Dedifferentiated amniotic fluid mesenchymal stem cell (primary cell): ENCODE measurements around the gene CCP110.
"Not testable (repeated sequence)": the region's sequence is repeated elsewhere in the genome, so short reads cannot be mapped to it uniquely, and the experiment has no call there.

Experiments
- DNase-seq: peaks from one replicate; pipeline ENCODE4 v3.0.0-alpha.2; 2016; ENCODE audit errors: extremely low spot score

The CCP110 gene

DNA sequence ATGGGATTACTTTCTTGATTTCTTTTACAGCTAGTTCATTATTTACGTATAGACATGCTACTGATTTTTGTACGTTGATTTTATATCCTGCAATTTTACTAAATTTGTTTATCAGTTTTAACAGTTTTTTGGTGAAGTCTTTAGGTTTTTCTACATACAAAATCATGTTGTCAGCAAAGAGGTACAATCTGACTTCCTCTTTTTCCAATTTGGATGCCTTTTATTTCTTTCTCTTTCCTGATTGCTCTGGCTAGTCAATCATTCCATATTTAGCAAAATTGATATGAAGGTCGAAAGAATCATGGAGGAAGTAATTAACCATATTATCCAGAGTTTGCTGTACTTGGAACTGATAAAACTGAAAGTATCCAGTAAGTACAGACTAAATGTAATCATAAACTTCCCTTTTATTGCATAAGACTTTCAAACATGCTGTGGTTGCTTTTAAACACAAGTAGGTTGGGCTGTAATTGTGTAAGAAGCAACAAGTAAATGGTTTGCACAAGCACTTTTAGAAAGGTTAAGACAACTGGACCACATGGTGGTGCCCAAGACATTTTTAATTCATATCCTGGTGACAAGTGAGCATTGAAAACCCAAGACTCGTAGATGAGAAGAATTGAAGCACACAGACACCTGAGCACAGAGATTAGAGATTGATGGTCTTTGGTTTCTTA, 10.2 kb upstream of the CCP110 start:
- DNase-seq, result no peak

DNA sequence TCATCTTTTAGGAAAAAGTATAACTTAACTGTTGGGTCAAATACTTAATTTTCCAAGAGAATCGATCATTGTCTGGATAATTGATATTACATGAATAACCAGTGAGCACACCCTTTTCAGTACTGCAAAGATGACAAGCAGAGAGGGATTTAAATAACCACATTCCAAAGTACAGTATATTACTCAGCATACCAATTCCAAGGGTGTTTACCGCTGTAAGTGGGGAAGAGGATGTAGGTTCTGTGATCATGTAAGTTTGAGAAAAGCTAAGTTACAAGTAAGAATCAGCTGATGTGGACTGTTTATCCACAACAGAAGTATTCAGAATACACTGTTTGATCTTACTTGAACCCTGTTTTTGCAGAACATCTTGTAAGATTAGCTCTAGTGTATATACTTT, 8.0 kb upstream of the CCP110 start:
- no peak for DNase-seq

DNA sequence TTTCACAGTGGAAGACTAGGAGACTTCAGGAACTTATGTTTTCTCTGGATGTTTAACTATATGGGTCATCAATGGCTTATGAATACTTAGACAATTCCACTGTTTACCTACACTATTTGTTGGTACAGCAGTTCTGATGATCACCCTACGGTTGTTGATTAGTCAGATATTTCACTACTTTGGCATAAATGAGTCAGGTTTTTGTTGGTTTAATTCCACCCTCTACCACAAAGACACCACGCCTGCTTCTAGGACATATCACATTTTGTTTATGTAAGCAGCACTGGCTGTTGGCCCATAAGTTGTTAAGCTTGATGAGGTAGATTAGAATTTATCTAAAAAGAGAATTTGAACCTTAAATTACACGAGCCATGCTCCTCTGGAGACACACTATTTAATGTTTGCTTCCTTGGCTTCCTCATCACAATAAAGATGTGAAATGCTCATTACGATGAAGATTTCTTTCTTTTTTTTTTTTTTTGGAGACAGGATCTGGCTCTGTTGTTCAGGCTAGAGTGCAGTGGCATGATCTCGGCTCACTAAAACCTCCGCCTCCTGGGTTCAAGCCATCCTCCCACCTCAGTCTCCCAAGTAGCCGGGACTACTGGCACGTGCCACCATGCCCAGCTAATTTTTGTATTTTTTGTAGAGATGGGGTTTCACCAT, 6.2 kb upstream of the CCP110 start:
- DNase-seq, result no peak

DNA sequence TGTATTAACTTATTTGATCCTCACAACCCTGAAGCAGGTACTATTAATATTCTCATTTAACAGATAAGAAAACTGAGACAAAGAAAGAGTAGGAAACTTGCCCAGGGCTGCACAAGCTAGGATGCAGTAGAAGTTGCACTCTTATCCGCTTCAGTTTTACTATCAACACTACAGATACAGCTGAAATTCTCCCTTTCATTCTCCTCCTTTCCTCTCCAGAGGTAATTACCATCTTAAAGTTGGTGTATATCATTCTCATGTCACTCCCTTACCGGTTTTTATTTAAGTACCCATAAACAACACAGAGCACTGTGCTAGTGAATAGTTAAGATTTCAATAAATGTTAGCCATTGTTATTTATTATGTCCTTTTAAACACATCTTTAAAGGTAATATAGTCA, 5.4 kb upstream of the CCP110 start:
- DNase-seq, result no peak

DNA sequence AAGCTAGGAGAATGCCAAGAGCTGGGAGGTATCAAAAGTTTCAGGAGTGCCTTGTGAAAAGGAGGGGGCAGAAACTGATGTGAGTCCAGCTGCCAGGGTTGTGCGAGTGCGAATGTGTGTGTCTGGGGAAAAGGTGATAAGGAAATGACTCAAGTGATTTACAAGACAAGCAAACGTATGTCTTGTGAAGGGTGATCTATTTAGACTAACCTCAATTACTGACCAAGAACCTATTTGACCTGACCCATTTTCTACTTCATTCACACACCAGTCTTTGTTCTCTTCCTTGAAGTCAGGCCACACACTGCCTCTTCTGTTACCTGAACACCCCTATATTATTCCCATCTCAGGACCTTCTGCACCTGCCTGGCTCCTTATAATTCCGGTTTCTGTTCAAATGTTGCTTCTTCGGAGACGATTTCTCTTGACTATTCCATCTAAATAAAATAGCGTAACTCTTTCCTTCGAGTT, 2.8 kb upstream of the CCP110 start:
- DNase-seq, result no peak

DNA sequence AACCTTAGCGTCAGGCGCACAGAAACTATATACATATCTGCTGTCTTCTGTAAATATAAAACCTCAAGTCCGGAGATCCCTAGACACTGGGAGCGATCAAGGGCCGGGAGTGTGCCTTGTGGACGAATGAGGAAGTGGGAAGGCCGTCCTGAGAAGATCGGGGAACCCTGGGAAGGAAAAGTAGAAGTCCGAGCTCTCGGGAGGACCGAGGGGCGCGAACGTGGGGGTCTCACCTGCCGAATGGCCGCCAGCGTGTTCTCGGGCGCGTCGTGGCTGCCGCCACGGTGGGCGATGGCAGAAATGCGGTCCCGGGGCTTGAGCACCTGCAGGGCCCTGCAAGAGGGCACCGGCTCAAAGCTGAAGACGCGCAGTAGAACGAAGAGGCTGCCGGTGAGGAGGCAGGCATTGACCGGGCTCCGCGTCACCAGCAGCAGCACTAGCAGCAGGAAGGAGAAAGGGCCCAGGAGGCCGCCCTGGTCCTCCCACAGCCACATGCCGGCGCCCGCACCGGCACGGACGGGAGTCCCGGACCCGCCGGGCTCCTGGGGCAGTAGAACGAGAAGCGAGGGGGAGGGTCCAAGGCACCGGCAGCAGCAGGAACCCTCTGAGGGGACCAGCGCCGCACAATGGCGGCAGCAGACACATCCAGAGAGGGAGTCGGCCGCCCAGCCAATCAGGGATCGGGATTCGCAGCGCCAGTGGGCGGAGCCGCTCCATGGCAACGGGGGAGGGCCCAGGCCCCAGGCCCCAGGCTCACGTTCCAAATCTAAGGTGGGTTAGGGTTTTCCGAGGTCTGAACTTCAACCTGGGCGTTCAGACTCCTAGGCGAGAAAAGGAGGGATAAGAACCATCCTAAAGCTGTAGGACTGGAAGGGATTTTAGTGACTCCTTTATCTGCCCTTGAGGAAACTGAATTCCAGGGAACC, 2.0 kb upstream of the CCP110 start, which contains the start of gene GDE1:
Gene GDE1 (minus strand): TSS at position 628 of the 926 bp plus-strand sequence. CDS start 134 bp downstream, at position 494.
- DNase-seq, result peak; percentile 88

DNA sequence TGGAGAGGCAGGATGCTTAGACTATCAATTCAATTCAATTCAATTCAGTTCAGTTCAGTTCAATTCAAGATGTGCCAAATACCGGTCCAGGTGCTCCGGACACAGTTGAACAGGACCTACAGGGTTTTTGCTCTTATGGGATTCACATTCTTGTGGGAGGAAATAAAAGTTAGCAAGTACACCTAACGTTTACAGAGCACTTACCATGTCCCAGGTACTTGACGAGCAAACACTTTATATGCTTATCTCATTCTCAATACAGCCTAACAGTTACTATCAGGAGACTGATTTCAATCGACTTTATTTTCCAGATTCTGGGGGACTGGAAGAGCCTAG, 1.4 kb upstream of the CCP110 start:
- DNase-seq, result no peak

DNA sequence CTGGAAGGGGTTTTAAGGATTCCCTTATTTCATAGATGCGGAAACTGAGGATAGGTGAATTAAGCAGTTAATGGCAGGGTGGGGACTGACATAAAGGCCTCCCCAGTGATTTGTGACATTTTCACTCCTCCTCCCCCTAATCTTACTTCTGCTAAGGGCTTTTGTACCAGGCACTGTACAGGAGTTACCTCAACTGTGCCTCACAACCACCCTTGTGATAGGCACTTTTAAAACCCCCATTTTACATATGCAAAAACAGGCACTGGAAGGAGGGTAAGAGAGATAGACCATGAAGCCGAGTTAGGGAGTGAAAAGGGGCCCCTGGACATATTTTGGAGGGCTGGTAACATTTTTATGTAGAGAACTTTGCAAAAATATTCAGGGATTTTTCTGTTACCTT, 982 bp upstream of the CCP110 start:
- DNase-seq, result no peak

DNA sequence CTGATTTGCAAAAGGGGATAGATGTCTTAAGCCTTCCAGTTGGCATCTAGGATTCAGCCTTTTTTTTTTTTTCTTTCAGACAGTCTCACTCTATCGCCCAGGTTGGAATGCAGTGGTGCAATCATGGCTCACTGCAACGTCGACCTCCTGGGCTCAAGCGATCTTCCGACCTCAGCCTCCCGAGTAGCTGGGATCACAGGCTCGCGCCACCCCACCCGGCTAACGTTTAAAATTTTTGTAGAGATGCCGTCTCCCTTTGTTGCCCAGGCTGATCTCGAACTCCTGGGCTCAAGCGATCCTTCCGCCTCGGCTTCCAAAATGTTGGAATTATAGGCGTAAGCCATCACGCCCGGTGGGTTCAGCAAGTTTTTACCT, 571 bp upstream of the CCP110 start:
- DNase-seq, result no peak

DNA sequence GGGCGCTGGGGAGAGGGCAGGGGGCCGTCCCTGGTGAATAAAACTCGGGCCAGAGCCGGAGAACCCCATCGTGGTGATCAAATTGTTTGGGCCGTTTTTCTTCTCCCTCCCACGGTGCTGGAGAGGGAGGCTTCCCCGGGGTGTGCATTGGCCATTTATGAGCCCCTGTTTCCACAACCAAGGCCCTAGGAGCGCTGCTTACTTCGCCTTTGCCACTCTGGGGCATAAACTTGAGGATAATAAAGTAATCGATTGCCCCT, 544 bp downstream of the CCP110 start:
- no peak for DNase-seq

DNA sequence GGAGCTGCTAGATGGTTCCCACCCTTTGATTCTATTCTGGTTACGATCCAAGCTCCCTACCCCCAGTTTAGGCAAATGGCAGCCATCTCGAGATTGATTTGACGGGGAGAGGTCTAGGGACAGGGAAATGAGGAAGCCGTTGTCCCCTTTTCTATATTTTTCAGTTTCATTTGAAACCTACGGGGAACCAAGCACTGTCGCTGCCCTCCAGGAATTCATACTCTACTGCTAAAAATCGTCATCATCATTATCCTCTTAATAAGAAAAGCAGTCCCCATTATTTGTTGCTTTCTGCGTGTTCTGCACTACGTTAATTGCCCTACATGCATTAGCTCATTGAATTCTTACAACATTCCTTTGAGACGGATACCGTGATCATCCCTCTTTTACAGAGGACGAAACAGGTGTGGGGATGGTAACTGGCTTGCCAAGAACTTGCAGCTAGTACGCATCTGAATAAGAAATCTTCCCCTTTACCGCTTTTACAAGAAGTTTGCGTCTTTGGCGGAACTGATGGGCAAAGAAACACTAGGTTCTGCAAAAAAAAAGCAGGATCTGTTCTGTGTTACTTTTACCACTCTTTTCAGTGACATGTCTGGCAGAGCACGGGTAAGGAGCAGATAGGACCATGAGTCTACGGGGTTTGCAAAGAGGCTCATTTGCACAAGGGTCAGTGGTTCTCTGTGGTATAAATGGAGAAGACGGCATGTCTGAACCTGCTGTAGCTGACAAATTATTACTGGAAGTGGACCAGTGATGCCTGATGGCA, 1.1 kb downstream of the CCP110 start:
- no peak for DNase-seq

DNA sequence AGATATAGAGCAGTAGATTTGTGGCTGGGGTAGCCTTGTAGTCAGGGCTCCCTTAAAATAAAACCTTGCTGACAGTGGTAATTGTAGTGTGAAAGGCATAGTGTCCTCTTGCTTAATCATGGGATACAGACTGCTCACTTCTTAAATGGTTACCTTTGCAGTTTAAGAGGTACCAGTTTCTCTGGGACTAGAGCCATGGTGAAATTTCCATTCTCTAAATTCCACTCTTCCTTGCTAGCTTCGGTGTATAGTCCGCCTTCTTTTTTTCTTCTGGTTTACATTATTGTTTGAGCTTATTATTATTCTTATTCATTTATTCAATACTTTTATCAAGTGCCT, 1.6 kb downstream of the CCP110 start:
- DNase-seq, result no peak

DNA sequence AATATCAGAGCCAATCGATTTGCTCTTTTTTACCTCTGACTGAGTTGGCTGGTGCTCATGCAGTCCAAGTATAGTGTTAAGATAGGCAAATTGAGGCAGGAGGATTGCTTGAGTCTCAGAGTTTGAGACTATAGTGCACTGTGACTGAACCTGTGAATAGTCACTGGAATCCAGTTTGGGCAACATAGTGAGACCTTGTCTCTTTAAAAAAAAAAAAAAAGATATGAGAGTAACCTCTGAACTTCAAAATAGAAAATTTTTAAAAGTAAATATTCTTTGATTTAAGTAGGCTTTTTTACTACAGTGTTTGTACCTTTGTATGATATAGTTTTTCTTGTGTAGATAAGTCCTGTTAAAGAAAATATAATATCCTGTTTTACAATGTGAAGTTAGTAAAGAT, 3.4 kb downstream of the CCP110 start:
- no peak for DNase-seq

DNA sequence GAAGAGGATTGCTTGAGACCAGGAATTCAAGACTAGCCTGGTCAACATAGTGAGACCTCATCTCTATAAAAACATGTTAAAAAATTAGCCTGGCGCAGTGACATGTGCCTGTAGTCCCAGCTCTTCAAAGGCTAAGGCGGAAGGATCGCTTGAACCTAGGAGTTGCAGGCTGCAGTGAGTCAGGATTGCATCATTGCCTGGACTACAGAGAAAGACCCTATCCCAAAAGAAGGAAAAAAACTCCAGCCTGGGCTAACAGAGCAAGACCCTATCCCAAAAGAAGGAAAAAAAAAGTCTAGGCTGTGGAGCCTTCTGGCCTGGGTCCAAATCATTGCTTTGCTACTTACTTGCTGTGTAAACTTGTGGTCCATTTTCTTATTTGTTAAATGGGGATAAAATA, 4.9 kb downstream of the CCP110 start:
- DNase-seq, result no peak

DNA sequence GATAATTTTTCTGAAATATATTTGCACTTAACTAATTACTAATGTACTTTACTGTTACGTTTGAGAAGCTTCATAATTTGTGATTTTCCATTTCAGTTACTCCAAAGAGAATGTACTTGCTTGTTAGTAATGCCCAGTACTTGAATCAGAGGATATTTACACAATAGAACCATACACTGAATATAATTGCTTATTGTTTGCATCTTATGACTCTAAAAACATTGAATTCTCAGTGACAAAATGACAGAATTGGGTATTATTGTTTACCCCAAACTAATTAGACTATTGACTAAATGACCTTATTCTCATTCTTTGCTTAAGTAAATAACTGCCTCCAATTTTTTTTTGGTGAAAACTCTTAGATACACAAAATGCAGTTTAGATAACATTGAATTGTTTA, 8.9 kb downstream of the CCP110 start:
- DNase-seq, result no peak

DNA sequence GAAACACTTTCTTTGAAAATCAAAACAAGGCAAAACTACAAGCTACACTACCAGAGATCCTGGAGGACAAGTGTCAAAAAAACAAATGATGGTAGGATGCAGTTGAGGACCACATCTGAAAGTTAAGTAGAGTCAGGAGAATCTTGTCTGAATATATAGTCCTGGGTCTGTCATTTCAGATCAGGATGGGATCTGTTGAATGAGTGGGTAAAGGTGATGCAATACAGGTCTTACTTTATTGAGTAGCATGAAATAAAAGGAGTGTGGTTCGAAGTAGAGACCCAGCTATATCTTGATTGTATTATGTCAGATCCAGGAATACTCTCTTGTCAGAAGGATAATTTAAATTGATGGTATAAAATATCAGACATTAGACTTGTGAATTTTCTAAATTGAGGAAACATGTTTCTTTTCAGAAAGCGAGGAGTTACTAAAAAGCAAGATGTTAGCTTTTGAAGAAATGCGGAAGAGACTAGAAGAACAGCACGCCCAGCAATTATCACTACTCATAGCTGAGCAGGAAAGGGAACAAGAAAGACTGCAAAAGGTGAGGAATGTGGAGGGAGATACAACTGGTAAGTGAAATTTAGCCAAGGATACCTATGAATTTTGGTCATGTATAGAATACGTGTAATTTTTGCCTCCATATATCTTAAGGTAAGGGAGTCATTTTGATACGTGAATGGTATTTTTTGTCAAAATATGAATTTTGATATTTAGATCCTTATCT, 16.7 kb downstream of the CCP110 start:
- no peak for DNase-seq

DNA sequence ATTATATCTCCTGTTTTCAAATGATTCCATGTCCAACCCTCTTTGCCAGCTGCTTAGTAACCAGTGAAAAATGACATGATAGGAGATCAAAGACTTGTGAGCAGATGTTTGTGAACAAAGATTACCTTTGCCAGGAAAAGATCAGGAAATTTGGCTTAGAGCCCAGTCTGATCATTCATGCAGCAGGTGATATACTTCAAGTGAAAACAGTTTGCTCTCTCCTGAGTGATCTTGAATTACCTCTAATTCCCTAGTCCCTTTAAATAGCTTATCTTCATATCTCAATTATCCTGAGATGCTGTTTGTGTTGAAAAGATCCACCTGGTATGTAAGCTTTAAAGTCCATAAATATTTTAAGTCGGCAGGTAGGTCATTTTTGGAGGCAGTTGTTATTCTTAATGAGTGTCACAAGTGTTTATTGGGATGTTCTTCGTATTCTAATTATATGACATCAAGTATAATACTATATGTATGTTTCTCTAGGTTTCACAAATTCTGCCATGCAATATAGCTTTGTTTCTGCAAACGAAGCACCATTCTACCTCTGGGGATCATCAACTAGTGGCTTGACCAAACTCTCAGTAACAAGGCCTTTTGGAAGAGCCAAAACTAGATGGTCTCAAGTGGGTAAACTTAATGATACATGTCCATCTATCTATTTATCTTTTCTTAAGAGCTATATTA, 18.5 kb downstream of the CCP110 start:
- DNase-seq, result no peak

DNA sequence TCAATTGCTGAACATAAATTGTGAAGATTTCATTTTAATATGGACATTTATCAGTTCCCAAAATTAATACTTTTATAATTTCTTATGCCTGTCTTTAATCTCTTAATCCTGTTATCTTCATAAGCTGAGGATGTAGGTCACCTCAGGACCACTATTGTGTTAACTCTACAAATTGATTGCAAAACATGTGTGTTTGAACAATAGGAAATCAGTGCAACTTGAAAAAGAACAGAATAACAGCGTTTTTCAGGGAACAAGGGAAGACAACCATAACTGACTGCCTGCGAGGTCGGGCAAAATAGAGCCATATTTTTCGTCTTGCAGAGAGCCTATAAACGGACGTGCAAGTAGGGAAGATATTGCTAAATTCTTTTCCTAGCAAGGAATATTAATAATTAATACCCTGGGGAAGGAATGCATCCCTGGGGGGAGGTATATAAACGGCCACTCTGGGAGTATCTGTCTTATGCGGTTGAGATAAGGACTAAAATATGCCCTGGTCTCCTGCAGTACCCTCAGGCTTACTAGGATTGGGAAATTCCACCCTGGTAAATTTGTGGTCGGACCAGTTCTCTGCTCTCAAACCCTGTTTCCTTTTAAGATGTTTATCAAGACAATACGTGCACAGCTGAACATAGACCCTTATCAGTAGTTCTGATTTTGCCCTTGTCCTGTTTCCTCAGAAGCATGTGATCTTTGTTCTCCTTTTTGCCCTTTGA, 19.7 kb downstream of the CCP110 start:
- DNase-seq, result not testable (repeated sequence)

DNA sequence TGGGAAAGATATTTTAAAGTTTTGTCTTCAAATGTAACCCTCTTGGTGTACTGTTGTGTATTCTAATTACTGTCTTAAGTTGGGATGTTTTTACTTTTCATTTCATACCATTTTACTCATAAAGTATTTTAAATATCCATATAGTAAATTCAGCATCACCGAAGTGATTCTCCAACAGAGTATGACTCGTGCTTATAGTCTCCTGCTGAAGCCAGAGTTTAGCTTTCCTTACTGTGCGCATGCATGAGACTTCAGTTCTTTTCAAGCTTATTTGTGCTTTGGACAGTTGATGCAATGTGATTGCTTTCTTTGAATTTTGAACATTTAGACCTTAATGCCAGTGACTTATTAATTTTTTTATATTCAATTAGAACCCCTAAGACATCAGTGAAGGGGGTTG, 24.4 kb downstream of the CCP110 start:
- no peak for DNase-seq

DNA sequence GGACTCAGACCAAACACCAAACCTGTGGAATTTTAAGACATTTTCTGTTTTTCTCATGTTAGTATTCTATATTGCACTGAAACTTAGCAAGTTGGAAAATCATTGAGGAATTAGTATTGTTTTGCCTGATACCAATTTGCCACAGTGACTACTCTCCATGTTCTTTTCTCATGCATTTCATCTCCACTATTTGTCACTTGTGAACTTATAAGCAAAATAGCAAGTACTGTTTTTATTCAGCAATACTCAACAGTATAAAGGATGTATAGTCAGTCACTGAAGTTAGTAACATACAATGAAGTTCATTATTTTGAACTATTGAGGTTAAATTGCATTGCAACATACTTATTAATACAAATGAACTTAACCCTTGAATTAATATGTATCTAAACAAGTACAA, 25.9 kb downstream of the CCP110 start:
- DNase-seq, result no peak
